B cell (primary cell): ENCODE measurements around the gene CPLANE2. TPM values are rescaled to one million over a fixed set of nuclear protein-coding genes. Genes with fewer than 3 reads are reported as not detected.

ENCODE experiments used
- ATAC-seq: fragments of 200-7000 bp; cut with Tn5 transposase; one replicate; pipeline ENCODE4 v1.10.0; 2021; ENCODE audit warnings: low read depth, mild to moderate bottlenecking, moderate number of reproducible peaks, moderate library complexity
- CTCF ChIA-PET: fragments of 350-600 bp; sonication (Branson Sonifier 250); formaldehyde crosslinking; loops from one replicate; lab custom pipeline; 2021; ENCODE audit warnings: antibody characterized with exemption, inconsistent platforms; lab: Charles Lee
- POLR2A ChIA-PET: fragments of 350-600 bp; sonication (Branson Sonifier 250); formaldehyde crosslinking; loops from one replicate; lab custom pipeline; 2021; ENCODE audit warnings: antibody characterized with exemption; lab: Charles Lee
- DNase-seq: peaks from one replicate; pipeline ENCODE4 v3.0.0; 2013
- H2AFZ ChIP-seq: 2 replicates; pipeline ENCODE4 v1.6.1; 2012; ENCODE audit warnings: mild to moderate bottlenecking, low read depth, low read length; ENCODE audit not compliant: insufficient read depth, poor library complexity, severe bottlenecking
- H3K27ac ChIP-seq, 2 donors: 1 replicate in 1 of 2; 2 replicates in 1 of 2; pipeline ENCODE4 v1.5.1; 2012 to 2013; ENCODE audit warnings: low read length in 2 of 2, mild to moderate bottlenecking in 2 of 2, moderate library complexity in 1 of 2
- H3K27me3 ChIP-seq, 4 experiments: fragments of 200-600 bp in 1 of 4; sonication (generic) in 1 of 4; replicated peaks in 1 of 4; 1 replicate in 2 of 4; 2 replicates in 2 of 4; pipeline versions ENCODE4 v1.6.1 to v1.7.0; 2013 to 2016; ENCODE audit warnings: low read length in 3 of 4, mild to moderate bottlenecking in 2 of 4, mixed read lengths in 1 of 4, moderate library complexity in 1 of 4; ENCODE audit not compliant: insufficient read depth in 4 of 4, control insufficient read depth in 3 of 4; ENCODE audit errors: control extremely low read depth in 1 of 4
- H3K36me3 ChIP-seq, 2 experiments: replicated peaks in 1 of 2; 1 replicate in 1 of 2; 2 replicates in 1 of 2; pipeline versions ENCODE4 v1.6.1 to v1.7.1; 2013; ENCODE audit warnings: low read length in 1 of 2; ENCODE audit not compliant: insufficient read depth in 2 of 2, control insufficient read depth in 1 of 2; ENCODE audit errors: control extremely low read depth in 1 of 2, extremely low read depth in 1 of 2
- H3K4me1 ChIP-seq, 2 donors: fragments of 200-600 bp in 1 of 2; sonication (generic) in 1 of 2; 1 replicate in 1 of 2; 2 replicates in 1 of 2; pipeline versions ENCODE4 v1.5.1 to v1.6.1; 2013 to 2017; ENCODE audit warnings: low read length in 2 of 2; ENCODE audit not compliant: control insufficient read depth in 2 of 2, insufficient read depth in 2 of 2
- H3K4me2 ChIP-seq: replicated peaks from 2 replicates; pipeline ENCODE3; 2012; ENCODE audit warnings: mild to moderate bottlenecking, low read depth, low read length; ENCODE audit not compliant: poor library complexity, severe bottlenecking
- H3K4me3 ChIP-seq, 5 experiments: fragments of 200-600 bp in 1 of 5; sonication (generic) in 1 of 5; 1 replicate in 3 of 5; 2 replicates in 2 of 5; pipeline versions ENCODE4 v1.5.1 to v1.7.0; 2011 to 2016; ENCODE audit warnings: low read length in 4 of 5, mild to moderate bottlenecking in 4 of 5, low read depth in 2 of 5, control low read depth in 1 of 5, moderate library complexity in 1 of 5; ENCODE audit not compliant: insufficient read depth in 1 of 5; ENCODE audit errors: control extremely low read depth in 1 of 5, extremely low read depth in 1 of 5
- H3K79me2 ChIP-seq: fragments of 200-600 bp; sonication (generic); one replicate; pipeline ENCODE4 v1.6.0; 2016; ENCODE audit warnings: low read length; ENCODE audit not compliant: control insufficient read depth, insufficient read depth
- H3K9ac ChIP-seq: fragments of 200-600 bp; sonication (generic); 2 replicates; pipeline ENCODE4 v1.6.1; 2017; ENCODE audit warnings: mild to moderate bottlenecking, low read length, moderate library complexity
- H3K9me3 ChIP-seq, 3 donors: one replicate each; pipeline versions ENCODE4 v1.6.1 to v1.7.1; 2013; ENCODE audit warnings: low read length in 2 of 3; ENCODE audit not compliant: control insufficient read depth in 2 of 3, insufficient read depth in 1 of 3; ENCODE audit errors: control extremely low read depth in 1 of 3
- H4K20me1 ChIP-seq: 2 replicates; pipeline ENCODE4 v1.6.0; 2012; ENCODE audit warnings: mild to moderate bottlenecking, low read length; ENCODE audit not compliant: insufficient read depth, control insufficient read depth, poor library complexity, severe bottlenecking
- H3K27ac Mint-ChIP-seq: one replicate; pipeline ENCODE4 v1.8.0; 2021; ENCODE audit warnings: mixed read lengths
- H3K27me3 Mint-ChIP-seq: one replicate; pipeline ENCODE4 v1.8.0; 2021; ENCODE audit warnings: mixed read lengths
- H3K4me1 Mint-ChIP-seq: one replicate; pipeline ENCODE4 v1.8.0; 2021; ENCODE audit warnings: mixed read lengths
- H3K4me3 Mint-ChIP-seq: one replicate; pipeline ENCODE4 v1.8.0; 2021; ENCODE audit warnings: mixed read lengths
- H3K9me3 Mint-ChIP-seq: one replicate; pipeline ENCODE4 v1.8.0; 2022; ENCODE audit warnings: mixed read lengths; ENCODE audit not compliant: insufficient read depth
- EZH2 ChIP-seq: IDR thresholded peaks from 2 replicates; pipeline ENCODE4 v1.6.1; 2012; ENCODE audit warnings: borderline replicate concordance, low read depth, mild to moderate bottlenecking, moderate library complexity, low read length; ENCODE audit not compliant: insufficient read depth, poor library complexity, severe bottlenecking
- WGBS: methylation state at CpG from one replicate; pipeline ENCODE4 v1.1.5; 2013; ENCODE audit warnings: missing lambda C conversion rate; ENCODE audit not compliant: insufficient coverage; 5-methylcytosine and 5-hydroxymethylcytosine counted together
- intact Hi-C: fragments of 100-400 bp; cut with micrococcal nuclease; formaldehyde crosslinking; loops from one replicate; pipeline ENCODE4 v1.10.0; 2022
- polyA plus RNA-seq: library from polyadenylated mRNA; depleted of rRNA; stranded (reverse); fragments of >200 nt; gene quantifications from 2 replicates; pipeline ENCODE4 v1.2.3, GENCODE V29; 2012
- total RNA-seq, 2 donors: library from RNA; stranded (reverse); fragments of 120-200 nt in 1 of 2; gene quantifications; 1 replicate in 1 of 2; 2 replicates in 1 of 2; pipeline versions ENCODE4 v1.2.3 to v1.2.4, GENCODE V29; 2013 to 2022
- TF ChIP-seq, protein P1 (sequence below): fragments of 200-600 bp; IDR thresholded peaks from one replicate; pipeline ENCODE4 v1.8.0; 2022; ENCODE audit warnings: antibody characterized with exemption, mild to moderate bottlenecking

The CPLANE2 gene
- total and polyA plus RNA-seq, 2 donors (not counting 1 experiment from before 2014, with no cell fraction given) = 5.7 to 11.1 TPM

DNA sequence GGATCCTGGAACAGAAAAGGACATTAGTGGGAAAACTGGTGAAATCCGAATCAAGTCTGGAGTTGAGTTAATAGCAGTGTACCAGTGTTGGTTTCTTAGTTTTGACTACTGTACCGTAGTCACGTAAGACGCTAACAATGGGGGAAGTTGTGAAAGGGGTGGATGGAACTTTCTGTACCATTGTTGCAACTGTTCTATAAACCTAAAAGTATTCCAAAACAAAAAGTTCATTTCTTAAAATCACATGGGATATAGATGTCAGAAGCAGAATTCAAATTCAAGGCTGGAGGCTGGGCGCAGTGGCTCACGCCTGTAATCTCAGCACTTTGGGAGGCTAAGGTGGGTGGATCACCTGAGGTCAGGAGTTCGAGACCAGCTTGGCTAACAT lies 41.5 kb downstream of the CPLANE2 start:
- intact Hi-C loops = no loop called here
- 100% methylated on average over 1 of the region's 7 CpGs for WGBS
- ChIA-PET CTCF (interaction anchor here (1.0 kb wide), 1 partner anchor 9 kb away, joined by 4 read pairs; no protein-coding TSS in a partner anchor), POLR2A (no interaction called here)
- Histone ChIP-seq H3K27ac (no peak overlapping the region), H3K79me2 (no peaks in the 10 kb centered on the region), H3K9me3 (no peaks in the 10 kb centered on the region), H3K27me3 (no peaks in the 10 kb centered on the region), H3K36me3 (no peaks in the 10 kb centered on the region), H3K9ac (no peak overlapping the region), H3K4me1 (no peaks in the 10 kb centered on the region), H3K4me2 (no peak overlapping the region), H2AFZ (no peak overlapping the region), H4K20me1 (no peaks in the 10 kb centered on the region), H3K4me3 (no peak overlapping the region)
- H3K9me3 Mint-ChIP-seq = no peaks in the 10 kb centered on the region
- no peak for ATAC-seq
- no peak for DNase-seq
- H3K27ac Mint-ChIP-seq = no peak overlapping the region
- H3K27me3 Mint-ChIP-seq = peaks cover 4% of the 10 kb centered on the region
- H3K4me3 Mint-ChIP-seq = no peak overlapping the region
- H3K4me1 Mint-ChIP-seq = no peaks in the 10 kb centered on the region
- no peak for TF ChIP-seq EZH2
- TF ChIP-seq, protein P1, sequence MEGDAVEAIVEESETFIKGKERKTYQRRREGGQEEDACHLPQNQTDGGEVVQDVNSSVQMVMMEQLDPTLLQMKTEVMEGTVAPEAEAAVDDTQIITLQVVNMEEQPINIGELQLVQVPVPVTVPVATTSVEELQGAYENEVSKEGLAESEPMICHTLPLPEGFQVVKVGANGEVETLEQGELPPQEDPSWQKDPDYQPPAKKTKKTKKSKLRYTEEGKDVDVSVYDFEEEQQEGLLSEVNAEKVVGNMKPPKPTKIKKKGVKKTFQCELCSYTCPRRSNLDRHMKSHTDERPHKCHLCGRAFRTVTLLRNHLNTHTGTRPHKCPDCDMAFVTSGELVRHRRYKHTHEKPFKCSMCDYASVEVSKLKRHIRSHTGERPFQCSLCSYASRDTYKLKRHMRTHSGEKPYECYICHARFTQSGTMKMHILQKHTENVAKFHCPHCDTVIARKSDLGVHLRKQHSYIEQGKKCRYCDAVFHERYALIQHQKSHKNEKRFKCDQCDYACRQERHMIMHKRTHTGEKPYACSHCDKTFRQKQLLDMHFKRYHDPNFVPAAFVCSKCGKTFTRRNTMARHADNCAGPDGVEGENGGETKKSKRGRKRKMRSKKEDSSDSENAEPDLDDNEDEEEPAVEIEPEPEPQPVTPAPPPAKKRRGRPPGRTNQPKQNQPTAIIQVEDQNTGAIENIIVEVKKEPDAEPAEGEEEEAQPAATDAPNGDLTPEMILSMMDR = no peak

DNA sequence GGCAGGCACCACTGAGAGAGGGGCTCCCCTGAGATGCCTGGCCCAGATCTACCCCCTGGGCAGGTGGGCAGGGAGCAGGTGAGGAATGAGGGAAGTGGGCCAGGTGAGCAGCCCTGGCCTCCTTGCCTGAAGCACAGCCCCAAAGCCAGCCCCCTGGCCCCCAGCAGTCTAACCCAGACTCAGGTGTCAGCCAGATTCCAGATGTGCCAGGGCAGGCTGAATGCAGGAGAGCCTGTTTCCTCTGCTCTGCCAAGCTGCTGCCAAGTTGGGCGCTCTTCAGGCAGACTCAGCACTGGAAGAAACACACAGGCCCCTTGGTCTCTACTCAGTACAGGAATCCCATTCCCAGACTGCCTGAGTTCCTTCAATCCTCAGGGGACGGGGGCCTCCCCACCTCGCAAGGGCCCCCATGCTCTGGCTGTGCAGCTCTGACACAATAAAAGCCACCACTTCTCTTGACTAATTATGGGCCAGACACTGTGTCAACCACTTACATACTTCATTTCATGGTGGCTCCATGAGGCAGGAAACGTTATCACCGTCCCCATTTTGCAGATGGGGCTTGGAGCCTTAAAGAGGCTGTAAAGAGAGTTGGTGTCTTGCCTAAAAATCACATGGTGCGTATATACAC lies 45.0 kb downstream of the CPLANE2 start:
- intact Hi-C loops = no loop called here
- Histone ChIP-seq H3K27me3 (peaks cover 0 to 23% (median 9%) of the 10 kb centered on the region in 4 experiments), H4K20me1 (no peaks in the 10 kb centered on the region), H3K4me2 (no peak overlapping the region), H3K9me3 (no peaks in the 10 kb centered on the region), H3K79me2 (no peaks in the 10 kb centered on the region), H3K9ac (no peak overlapping the region), H2AFZ (no peak overlapping the region), H3K4me3 (no peak overlapping the region), H3K27ac (no peak overlapping the region), H3K4me1 (peaks cover 5 to 7% of the 10 kb centered on the region in 2 donors), H3K36me3 (no peaks in the 10 kb centered on the region)
- WGBS = 74% methylated on average over 3 of the region's 6 CpGs
- no peaks in the 10 kb centered on the region for H3K9me3 Mint-ChIP-seq
- ATAC-seq = no peak
- H3K4me1 Mint-ChIP-seq = peaks cover 2% of the 10 kb centered on the region
- peaks cover 17% of the 10 kb centered on the region for H3K27me3 Mint-ChIP-seq
- TF ChIP-seq EZH2 = no peak
- TF ChIP-seq, protein P1 = no peak
- no peak for DNase-seq
- no peak overlapping the region for H3K27ac Mint-ChIP-seq
- POLR2A ChIA-PET = no interaction called here
- no peak overlapping the region for H3K4me3 Mint-ChIP-seq
- CTCF ChIA-PET = interaction anchor here (12.1 kb wide), 1 partner anchor 112 kb away, joined by 237 read pairs; no protein-coding TSS in a partner anchor
